ENCODE results near the gene POLE.

Gene POLE, protein sequence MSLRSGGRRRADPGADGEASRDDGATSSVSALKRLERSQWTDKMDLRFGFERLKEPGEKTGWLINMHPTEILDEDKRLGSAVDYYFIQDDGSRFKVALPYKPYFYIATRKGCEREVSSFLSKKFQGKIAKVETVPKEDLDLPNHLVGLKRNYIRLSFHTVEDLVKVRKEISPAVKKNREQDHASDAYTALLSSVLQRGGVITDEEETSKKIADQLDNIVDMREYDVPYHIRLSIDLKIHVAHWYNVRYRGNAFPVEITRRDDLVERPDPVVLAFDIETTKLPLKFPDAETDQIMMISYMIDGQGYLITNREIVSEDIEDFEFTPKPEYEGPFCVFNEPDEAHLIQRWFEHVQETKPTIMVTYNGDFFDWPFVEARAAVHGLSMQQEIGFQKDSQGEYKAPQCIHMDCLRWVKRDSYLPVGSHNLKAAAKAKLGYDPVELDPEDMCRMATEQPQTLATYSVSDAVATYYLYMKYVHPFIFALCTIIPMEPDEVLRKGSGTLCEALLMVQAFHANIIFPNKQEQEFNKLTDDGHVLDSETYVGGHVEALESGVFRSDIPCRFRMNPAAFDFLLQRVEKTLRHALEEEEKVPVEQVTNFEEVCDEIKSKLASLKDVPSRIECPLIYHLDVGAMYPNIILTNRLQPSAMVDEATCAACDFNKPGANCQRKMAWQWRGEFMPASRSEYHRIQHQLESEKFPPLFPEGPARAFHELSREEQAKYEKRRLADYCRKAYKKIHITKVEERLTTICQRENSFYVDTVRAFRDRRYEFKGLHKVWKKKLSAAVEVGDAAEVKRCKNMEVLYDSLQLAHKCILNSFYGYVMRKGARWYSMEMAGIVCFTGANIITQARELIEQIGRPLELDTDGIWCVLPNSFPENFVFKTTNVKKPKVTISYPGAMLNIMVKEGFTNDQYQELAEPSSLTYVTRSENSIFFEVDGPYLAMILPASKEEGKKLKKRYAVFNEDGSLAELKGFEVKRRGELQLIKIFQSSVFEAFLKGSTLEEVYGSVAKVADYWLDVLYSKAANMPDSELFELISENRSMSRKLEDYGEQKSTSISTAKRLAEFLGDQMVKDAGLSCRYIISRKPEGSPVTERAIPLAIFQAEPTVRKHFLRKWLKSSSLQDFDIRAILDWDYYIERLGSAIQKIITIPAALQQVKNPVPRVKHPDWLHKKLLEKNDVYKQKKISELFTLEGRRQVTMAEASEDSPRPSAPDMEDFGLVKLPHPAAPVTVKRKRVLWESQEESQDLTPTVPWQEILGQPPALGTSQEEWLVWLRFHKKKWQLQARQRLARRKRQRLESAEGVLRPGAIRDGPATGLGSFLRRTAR (N-terminal part only)

DNA sequence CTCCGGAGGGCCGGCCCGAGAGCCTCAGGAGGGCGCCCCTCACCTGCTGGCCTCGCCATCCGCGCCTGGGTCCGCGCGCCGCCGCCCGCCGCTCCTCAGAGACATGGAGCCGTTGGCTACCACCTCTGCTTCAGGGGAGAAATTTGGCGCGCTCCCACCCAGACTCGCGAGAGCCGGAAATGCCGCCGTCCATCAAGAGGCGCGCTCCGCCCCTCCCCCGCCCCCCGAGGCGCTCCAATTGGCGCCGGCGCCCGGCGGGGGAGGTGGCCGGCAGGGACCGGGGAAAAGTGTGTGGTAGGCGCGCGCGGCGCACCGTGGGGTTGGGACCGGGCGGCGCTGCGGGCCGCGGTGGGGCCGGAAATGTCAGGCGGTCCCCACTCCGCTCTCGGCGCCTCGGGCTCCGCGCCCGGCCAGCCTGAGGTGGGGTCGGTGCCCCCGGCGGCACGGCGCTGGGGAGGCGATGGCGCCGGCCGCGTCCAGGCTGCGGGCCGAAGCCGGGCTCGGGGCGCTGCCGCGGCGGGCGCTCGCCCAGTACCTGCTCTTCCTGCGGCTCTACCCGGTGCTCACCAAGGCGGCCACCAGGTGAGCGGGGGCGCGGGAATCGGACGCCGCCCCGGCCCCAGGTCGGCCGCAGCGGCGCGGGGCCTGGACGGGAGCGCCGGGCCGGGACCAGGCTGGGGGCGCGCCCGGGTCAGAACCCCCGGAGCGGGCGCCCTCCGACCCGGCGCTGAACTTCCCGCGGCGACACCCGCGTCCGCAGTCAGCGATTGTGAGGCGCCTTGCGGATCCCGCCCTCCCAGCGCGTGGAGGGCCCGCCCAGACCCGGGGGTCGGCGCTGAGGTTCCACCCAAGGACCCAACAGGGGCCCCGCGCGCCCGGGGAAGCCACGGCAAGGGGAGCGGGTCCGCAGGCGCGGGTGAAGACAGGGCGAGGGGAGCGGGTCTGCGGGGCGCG, at the start of gene POLE, which contains the start of gene PXMP2:
POLE (minus strand) TSS at position 132 of the 954 bp plus-strand sequence; CDS start at position 105, 27 bp downstream.
PXMP2 (plus strand) TSS at position 377 of the 954 bp plus-strand sequence; CDS start at position 461, 84 bp downstream.
- peak; percentile 96 for DNase-seq

DNA sequence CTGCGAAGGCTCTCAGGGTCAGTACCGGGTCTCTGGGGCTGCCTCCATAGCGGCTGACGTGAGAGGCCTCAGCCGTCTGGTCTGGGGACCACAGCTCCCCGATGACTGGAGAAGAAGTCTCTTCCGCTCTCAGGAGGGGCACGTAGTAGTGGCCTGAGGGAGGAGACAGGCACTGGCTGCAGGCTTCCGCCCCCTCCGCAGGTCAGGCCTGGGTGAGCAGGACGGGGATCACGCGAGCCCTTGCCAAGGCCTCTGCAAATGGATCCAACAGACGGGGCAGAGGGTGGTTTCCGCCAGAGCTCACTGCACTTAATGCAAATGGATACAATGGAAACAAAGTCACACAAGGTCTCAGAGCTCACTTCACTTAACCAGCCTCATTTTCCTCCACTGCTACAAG, 49.8 kb upstream of the POLE start:
- no peak for DNase-seq

DNA sequence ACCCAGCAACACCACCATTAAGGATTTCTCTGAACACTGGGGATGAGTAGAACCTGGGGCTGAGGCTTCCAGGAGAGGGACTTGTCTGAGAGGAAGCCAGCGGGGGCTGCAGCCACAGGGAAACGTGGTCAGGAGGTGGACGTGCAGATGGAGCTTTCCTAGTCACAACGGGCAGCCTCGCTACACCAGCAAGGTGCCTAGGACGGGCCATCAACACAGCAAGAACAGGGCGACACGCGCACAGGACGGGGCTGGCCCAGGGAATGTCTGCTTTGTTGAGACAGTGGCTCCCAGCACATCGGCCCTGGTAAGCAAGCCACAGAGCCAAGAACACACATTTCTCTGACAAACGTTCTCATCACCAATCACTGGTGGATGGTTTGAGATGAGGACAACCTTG, 49.2 kb upstream of the POLE start:
- DNase-seq, result no peak

- DNase-seq, result no peak
Observed at GRCh38 chr12:132735496-132735895, 48.4 kb upstream of the POLE start.

DNA sequence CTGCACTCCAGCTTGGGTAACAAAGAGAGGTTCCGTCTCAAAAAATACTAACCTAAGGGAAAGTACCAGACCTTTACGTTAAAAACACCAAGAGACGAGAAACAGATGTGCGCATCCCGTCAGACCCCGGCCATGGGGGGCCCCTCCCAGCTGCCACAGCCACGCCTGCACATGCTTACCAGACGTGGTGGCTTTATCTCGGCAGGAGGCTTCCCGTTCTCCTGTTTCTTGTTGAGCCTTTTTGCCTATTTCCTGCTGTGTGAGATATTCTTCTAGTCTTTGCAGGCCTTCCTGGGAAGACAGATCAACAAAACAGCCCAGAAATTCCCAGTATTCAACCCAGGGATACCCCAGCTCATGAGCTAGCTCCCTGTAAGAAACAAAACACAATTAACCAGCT, 47.1 kb upstream of the POLE start:
- no peak for DNase-seq

- DNase-seq, result no peak
Observed at GRCh38 chr12:132731574-132731973, 44.4 kb upstream of the POLE start.

DNA sequence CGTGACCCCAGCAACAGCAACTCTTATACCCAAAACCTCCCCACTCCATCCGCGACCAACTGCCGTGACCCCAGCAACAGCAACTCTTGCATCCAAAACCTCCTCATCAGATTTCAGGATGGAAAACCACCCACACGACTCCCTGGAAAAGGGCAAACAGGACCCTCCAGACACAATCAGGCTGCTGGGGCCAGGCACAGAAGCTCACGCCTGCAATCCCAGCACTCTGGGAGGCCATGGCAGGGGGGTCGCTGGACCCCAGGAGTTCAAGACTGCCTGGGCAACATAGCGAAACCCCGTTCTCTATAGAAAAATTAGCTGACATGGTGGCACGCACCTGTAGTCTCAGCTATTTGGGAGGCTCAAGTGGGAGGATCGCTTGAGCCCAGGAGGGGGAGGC, 43.2 kb upstream of the POLE start:
- DNase-seq, result no peak

DNA sequence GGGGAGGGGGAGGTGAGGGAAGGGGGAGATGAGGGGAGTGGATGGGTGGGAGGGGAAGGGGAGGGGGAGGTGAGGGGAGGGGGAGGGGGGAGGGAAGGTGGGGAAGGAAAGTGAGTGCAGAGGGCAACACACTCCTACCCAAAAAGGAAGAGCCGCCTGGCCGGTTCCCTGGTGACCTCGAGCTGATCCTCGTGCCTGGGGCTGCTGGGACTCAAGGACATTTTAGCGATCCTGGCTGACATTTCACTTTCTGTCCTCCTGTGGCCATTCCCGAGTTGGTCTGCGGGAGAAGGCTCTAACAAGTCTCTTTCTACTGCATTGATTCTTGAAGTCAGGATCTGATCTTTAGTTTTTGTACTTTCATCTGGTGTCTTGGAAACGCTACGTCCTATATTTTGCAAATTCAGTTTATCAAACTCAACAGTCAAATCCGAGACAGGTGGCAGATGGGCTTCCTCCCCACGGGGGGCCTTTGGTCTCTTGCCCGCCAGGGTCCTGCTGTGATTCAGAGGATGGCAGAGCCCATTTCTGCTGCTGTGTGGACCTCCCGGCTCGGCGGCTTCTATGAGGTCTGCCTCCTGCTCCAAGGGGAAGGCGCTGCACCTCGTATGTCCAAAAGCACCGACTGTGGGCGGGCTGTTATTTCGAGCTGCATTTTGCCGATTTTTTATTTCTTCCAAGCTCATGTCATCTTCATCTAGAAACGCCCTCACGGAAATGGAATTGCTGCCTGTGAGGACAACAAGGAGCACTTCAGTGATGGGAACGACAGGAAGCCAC, 42.6 kb upstream of the POLE start:
- DNase-seq, result no peak

- DNase-seq, result no peak
Observed at GRCh38 chr12:132728502-132728901, 41.4 kb upstream of the POLE start.

DNA sequence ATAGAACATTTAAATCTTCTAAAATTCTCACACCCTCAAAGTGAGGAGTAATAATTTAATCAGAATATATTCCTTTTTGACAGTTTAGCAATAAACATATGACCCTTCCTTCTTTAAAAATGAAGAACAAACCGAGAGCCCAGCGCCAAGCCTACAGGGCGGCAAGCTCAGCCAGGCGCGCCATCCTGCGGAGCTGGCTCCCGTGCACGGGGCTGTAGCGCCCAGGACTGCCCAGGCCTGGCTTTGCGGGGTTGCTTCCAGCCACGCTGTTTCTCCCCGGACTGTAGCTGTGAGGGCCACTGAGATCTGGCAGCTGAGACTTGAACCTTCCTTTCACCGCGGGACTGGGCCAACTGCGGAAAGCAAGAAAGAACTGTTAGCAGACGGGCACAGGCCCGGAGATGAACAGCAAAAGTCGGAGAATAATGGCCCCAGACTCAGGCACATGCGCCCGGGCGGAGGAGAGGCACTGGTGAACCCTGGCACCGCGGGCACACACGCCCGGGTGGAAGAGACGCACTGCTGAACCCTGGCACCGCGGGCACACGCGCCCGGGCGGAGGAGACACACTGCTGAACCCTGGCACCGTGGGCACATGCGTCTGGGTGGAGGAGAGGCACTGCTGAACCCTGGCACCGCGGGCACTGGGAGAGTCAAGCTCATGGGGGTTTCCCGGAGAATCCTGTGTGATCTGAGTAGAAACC, 40.1 kb upstream of the POLE start:
- DNase-seq, result no peak

GRCh38 chr12:132726386-132726785, 39.2 kb upstream of the POLE start:
- no peak for DNase-seq

- DNase-seq, result no peak
Observed at GRCh38 chr12:132724506-132725241, 37.5 kb upstream of the POLE start.

DNA sequence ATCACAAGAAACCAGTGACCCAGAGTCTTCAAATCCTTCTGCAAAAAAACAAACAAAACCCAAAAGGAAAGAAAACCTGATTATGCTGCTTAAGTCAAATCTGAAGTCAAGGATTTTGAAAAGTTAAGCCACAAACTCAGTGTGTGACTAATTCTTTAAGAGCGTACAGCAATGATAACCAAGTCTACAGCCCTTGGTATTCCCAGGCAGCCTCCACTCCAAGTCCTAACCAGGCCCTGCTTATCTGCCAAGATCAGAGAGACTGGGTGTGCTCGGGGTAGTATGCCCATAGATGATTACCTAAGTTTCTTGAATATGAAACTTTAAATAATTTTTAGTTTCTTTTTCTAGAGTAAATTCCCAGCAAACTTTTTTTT, 36.6 kb upstream of the POLE start:
- DNase-seq, result no peak

DNA sequence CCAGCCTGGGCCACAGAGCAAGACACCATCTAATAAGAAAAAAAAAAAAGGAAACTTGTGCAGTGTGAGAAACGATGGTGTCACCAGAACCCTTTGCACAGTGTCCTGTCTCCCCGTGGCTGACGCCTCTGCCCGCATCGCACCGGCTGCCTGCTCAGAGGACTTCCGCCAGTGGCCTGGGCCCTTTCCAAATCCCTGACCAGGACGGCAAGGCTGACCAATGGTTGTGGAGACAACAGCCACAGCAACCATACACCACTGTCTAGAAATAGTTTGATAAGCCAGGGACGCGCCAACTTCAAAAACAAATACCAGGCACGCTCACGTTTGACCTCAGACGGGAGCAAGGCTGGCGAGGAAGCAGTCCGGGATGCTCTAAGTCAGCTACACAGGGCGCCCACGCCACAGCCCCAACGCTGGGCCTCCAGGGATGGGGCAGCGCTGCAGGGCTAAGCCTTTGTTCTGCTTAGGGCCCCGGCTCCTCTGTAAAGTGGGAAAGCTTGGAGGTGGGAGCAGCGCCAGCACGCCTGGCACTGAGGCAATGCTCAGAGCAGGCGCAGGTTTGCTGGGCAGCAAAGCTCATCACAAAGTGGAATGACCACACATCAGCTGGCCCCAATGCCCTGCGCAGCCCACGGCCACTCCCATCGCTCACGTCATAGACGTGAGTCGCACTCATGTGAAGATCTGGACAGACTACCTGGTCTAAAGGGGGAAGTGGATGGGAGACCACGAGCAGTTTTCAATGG, 36.0 kb upstream of the POLE start:
- no peak for DNase-seq

DNA sequence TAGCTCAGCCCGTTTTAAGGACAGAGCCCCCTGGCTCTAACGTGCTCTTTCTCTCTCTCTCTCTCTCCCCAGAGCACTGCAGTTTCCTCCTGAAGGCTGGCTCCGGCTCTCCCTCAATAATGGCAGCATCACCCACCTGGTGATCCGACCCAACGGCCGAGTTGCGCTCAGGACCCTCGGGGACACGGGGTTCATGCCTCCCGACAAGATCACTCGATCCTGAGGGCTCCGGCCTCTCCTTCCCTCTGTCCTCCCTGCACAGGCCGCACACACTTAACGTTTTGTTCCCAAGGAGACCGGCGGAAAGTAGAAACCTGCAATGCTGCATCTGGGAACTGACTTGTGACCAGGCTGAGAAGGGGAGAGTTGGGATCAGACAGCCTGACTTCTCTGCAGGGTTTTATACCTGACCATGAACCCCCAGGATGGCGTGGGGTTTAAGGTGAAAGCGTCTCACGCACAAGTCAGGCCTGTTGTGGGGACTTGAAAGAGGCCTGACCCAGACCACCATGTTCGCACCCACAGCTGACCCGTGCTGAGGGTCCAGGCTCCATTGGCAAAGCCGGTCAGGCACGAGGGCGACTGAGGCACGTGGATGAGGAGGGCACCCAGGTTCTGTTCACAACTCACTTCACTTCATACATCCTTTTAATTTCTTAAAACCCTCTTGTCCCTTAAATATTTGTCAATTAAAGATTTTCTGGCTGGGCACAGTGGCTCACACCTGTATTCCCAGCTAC, 33.6 kb upstream of the POLE start:
- DNase-seq, result no peak

DNA sequence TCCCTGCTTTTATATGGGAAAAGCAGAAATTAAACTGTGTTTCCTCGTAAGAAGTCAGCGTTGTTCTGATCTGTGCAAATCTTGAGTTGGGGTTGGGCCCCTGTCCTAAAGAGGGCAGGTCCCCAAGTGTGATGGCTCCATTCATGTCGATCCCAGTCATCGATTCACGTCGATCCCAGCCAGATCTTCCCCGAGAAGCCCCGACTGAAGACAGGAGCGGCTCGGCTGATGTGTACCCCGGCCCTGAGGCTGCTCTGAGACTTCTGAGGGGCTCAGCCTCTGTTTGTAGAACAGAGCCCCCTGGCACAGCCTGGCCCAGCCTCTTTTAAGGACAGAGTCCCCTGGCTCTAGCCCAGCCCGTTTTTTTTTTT, 32.8 kb upstream of the POLE start:
- no peak for DNase-seq

- DNase-seq, result no peak
Observed at GRCh38 chr12:132719141-132719953, 32.2 kb upstream of the POLE start.
